Upper lobe of left lung (tissue), 4 donors: ENCODE measurements around the gene CD46.

Experiments used
- CTCF ChIP-seq, 6 experiments: fragments of 450-650 bp in 4 of 6; fragments of 200-600 bp in 2 of 6; sonication (generic) in 2 of 6; IDR thresholded peaks; one replicate each; pipeline ENCODE4 v1.5.1; 2016 to 2019; ENCODE audit warnings: antibody characterized with exemption in 6 of 6
- EP300 ChIP-seq, 4 donors: sonication (generic); formaldehyde crosslinking; IDR thresholded peaks; one replicate each; pipeline ENCODE4 v1.5.1; 2017; ENCODE audit warnings: antibody characterized with exemption in 4 of 4, control low read depth in 2 of 4
- POLR2A ChIP-seq, 4 donors: fragments of 450-650 bp; IDR thresholded peaks; one replicate each; pipeline ENCODE4 v1.5.1; 2016 to 2017; ENCODE audit warnings: antibody characterized with exemption in 4 of 4, mild to moderate bottlenecking in 2 of 4
- POLR2AphosphoS5 ChIP-seq, 2 donors: sonication (generic); formaldehyde crosslinking; IDR thresholded peaks; one replicate each; pipeline ENCODE4 v1.5.1; 2017; ENCODE audit warnings: antibody characterized with exemption in 2 of 2

DNA sequence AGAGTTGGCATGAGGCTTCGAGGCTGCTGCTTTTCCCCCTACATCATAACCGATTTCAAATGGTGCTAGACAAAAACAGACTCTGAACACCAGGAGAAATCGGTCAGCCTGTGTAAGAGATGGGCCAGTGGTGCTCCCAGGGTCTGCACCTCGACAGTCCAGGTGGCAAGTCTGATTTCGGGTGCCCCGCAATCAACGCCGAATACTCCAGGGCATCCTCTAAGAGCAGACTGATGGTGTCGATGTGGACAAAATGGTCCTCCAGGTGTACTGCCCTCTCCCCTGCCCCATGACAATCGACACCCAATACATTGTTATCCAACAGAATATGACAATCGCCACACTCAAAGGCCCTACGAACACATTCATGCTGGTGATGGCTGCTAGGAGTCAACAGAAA, 50.0 kb downstream of the CD46 start:
- TF ChIP-seq POLR2A (IDR thresholded peaks at IDR 0.05) (no peak), CTCF (IDR thresholded peaks at IDR 0.05) (no peak), POLR2AphosphoS5 (IDR thresholded peaks at IDR 0.05) (no peak), EP300 (IDR thresholded peaks at IDR 0.05) (no peak)
